B cell (primary cell): ENCODE results near the gene MRPS24.

Experiments used
- EZH2 ChIP-seq: IDR thresholded peaks from 2 replicates; pipeline ENCODE4 v1.6.1; 2012; ENCODE audit warnings: borderline replicate concordance, low read depth, mild to moderate bottlenecking, moderate library complexity, low read length; ENCODE audit not compliant: insufficient read depth, poor library complexity, severe bottlenecking
- TF ChIP-seq, protein P1 (sequence below): fragments of 200-600 bp; IDR thresholded peaks from one replicate; pipeline ENCODE4 v1.8.0; 2022; ENCODE audit warnings: antibody characterized with exemption, mild to moderate bottlenecking

DNA sequence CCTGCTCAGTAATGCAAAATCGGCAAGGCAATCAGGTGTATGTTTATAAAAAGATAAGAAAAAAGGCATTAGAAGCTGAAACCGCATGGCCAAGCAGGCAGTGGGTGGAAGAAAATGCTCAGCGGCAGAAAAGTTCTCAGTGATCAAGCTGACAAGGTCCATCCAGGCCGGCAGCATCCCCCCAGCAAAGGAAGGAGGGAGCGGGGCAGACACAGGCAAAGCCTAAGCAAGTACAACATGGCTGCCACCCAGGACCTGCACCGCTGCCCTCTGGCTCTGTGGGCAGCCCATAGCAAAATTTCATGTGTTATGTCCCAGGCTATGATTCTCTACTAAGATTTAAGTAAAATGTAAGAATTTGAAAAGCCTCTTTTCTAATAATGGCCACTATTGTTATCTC lies 45.4 kb downstream of the MRPS24 start:
- TF ChIP-seq, protein P1, sequence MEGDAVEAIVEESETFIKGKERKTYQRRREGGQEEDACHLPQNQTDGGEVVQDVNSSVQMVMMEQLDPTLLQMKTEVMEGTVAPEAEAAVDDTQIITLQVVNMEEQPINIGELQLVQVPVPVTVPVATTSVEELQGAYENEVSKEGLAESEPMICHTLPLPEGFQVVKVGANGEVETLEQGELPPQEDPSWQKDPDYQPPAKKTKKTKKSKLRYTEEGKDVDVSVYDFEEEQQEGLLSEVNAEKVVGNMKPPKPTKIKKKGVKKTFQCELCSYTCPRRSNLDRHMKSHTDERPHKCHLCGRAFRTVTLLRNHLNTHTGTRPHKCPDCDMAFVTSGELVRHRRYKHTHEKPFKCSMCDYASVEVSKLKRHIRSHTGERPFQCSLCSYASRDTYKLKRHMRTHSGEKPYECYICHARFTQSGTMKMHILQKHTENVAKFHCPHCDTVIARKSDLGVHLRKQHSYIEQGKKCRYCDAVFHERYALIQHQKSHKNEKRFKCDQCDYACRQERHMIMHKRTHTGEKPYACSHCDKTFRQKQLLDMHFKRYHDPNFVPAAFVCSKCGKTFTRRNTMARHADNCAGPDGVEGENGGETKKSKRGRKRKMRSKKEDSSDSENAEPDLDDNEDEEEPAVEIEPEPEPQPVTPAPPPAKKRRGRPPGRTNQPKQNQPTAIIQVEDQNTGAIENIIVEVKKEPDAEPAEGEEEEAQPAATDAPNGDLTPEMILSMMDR, result no peak
- TF ChIP-seq EZH2, result no peak
